HG02870 (cell line): ENCODE data around the gene NDUFB7.
"Not testable (repeated sequence)": the region's sequence is repeated elsewhere in the genome, so short reads cannot be mapped to it uniquely, and the experiment has no call there.

Experiments used
- ATAC-seq: cut with Tn5 transposase; IDR thresholded peaks from one replicate; pipeline ENCODE4 v1.9.1; 2021; ENCODE audit warnings: mild to moderate bottlenecking, moderate library complexity; ENCODE audit not compliant: unreplicated experiment

NDUFB7 gene

GRCh38 chr19:14575428-14575980, 3.6 kb upstream of the NDUFB7 start:
- no peak for ATAC-seq

GRCh38 chr19:14570864-14571527, 870 bp downstream of the NDUFB7 start:
- no peak for ATAC-seq

GRCh38 chr19:14567079-14567478, 4.8 kb downstream of the NDUFB7 start:
- no peak for ATAC-seq

- no peak for ATAC-seq
Observed at GRCh38 chr19:14566712-14567077, 5.2 kb downstream of the NDUFB7 start.

GRCh38 chr19:14565765-14566711, 5.8 kb downstream of the NDUFB7 start:
- no peak for ATAC-seq

- ATAC-seq: no peak
Observed at GRCh38 chr19:14565298-14565679, 6.6 kb downstream of the NDUFB7 start.

GRCh38 chr19:14564652-14565297, 7.1 kb downstream of the NDUFB7 start:
- not testable (repeated sequence) for ATAC-seq

GRCh38 chr19:14563989-14564651, 7.7 kb downstream of the NDUFB7 start:
- no peak for ATAC-seq

- no peak for ATAC-seq
Observed at GRCh38 chr19:14563590-14563926, 8.3 kb downstream of the NDUFB7 start.

GRCh38 chr19:14562660-14563589, 8.9 kb downstream of the NDUFB7 start:
- ATAC-seq: no peak

- ATAC-seq: no peak
Observed at GRCh38 chr19:14561847-14562351, 10.0 kb downstream of the NDUFB7 start.

- ATAC-seq: no peak
Observed at GRCh38 chr19:14561249-14561648, 10.6 kb downstream of the NDUFB7 start.

GRCh38 chr19:14560776-14561108, 11.1 kb downstream of the NDUFB7 start:
- ATAC-seq: no peak

GRCh38 chr19:14559916-14560775, 11.7 kb downstream of the NDUFB7 start:
- ATAC-seq: no peak

- ATAC-seq: no peak
Observed at GRCh38 chr19:14558370-14559066, 13.3 kb downstream of the NDUFB7 start.

GRCh38 chr19:14556662-14557188, 15.1 kb downstream of the NDUFB7 start:
- no peak for ATAC-seq

- no peak for ATAC-seq
Observed at GRCh38 chr19:14555918-14556661, 15.8 kb downstream of the NDUFB7 start.
